Esophagus muscularis mucosa (tissue), 4 donors: Measurements from ENCODE around the gene SLC37A1.

Experiments
- CTCF ChIP-seq, 3 experiments: fragments of 200-600 bp in 2 of 3; fragments of 450-650 bp in 1 of 3; sonication (generic) in 2 of 3; IDR thresholded peaks; one replicate each; pipeline ENCODE4 v1.5.1; 2017 to 2019; ENCODE audit warnings: antibody characterized with exemption in 3 of 3, mild to moderate bottlenecking in 2 of 3, moderate library complexity in 1 of 3
- EP300 ChIP-seq: sonication (generic); formaldehyde crosslinking; IDR thresholded peaks from one replicate; pipeline ENCODE4 v1.6.1; 2017; ENCODE audit warnings: antibody characterized with exemption
- POLR2A ChIP-seq: fragments of 450-650 bp; IDR thresholded peaks from one replicate; pipeline ENCODE4 v1.6.1; 2017; ENCODE audit warnings: antibody characterized with exemption, moderate library complexity, mild to moderate bottlenecking, low read depth
- POLR2AphosphoS5 ChIP-seq, 2 donors: sonication (generic); formaldehyde crosslinking; IDR thresholded peaks; one replicate each; pipeline ENCODE4 v1.6.1; 2017; ENCODE audit warnings: antibody characterized with exemption in 2 of 2

DNA sequence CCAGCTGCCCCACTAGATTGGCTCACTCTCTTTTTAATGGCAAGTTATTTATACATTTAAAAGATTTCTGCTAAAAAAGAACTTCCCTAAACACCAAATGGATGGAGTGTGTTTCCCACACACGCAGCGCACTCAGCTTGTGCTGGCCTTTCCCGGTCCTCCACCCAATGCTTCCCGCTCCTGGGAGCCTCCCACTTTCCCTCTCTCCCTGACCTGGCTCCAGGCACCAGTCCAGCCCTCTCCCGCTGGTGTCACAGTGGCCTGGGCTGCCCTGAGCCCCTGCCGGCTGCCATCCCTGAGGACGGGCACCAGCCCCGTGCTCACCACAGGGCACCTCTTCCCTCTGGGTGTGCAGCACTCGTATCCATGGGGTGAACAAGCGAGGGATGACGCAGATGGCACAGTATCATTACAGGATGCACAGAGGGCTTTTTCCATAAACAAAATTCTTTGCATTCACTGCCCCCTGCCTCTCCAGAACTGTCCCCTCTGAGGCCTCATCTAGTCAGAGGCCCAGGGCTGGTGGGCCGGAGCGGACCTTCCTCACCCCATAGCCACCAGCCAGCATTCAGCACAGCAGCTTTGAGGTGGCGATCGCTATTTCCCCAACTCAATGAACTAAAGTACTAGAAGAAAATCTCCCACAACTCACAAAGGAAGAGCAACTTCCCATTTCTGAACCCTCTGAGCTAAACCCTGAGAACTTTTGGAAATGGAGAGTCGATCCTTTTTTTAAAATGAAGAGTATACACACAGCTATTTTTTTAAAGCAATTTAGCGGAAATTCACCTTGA lies 68.5 kb downstream of the SLC37A1 start:
- TF ChIP-seq CTCF (IDR thresholded peaks at IDR 0.05) (no peak), EP300 (no peak), POLR2A (no peak), POLR2AphosphoS5 (IDR thresholded peaks at IDR 0.05) (no peak)
